SW 1271 (cell line): Measurements from ENCODE around the gene EOMES.

Source experiments
- DNase-seq, 2 experiments: peaks; one replicate each; lab custom pipeline; 2025; lab: John Stamatoyannopoulos, UW

The EOMES gene

DNA sequence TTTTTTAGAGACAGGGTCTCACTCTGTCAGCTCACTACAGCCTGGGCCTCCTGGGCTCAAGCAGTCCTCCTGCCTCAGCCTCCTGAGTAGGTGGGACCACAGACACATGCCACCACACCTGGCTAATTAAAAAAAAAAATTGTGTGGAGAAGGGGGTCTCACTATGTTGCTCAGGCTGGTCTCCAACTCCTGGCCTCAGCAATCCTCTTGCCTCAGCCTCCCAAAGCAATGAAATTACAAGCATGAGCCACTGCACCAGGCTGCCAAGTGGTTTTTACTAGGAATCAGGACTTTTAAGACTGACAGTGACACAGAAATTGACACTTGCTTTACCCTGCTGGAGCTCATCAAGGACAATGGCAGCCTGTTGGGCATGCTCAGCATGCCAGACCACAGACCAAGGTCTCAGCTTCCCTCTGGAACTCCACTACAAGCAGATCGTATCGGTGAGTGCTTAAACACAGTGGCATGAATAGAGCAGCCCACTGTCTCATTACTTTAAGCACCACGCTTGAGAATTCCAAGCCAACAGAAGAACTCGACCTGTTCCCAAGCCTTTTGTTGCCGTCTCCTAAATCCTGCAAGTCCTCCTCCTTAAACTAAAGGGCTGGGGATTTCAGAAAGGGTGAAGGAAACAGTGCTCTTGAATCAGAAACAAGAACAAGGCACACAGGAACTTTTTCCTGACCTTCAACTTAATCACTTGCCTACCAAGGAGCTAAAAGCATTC lies 41.4 kb downstream of the EOMES start:
- no peak for DNase-seq

DNA sequence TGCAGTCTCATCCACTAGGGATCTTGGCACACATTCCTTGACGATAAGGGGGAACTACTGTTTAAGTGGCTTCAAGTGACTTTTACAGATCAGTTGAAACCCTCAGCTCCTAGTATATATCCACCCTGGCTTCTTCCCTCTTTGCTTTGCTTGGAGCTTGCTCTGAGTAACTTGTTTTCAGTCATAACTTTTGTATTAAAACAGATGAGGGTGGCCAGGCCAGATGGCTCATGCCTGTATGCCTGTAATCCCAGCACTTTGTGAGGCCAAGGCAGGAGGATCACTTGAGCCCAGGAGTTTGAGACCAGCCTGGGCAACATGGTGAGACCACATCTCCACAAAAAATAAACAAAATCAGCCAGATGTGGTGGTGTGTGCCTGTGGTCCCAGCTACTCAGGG lies 42.4 kb downstream of the EOMES start:
- no peak for DNase-seq

DNA sequence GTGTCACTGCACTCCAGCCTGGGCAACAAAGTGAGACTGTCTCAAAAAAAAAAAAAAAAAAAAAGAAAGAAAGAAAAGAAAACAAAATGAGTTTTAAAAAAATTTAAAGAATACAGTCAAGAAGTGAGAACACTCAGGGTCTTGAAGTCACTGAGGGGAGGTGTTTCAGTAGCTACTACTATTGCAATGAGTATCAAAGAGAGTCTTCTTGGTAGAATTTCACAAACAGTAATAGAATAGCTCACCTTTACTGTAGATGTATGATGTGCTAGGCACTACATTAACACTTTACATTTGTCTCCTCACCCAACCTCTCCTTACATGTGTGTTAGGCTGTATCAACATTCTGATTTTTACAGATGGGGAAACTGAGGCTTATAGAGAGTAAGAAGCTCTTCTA lies 43.9 kb downstream of the EOMES start:
- no peak for DNase-seq

DNA sequence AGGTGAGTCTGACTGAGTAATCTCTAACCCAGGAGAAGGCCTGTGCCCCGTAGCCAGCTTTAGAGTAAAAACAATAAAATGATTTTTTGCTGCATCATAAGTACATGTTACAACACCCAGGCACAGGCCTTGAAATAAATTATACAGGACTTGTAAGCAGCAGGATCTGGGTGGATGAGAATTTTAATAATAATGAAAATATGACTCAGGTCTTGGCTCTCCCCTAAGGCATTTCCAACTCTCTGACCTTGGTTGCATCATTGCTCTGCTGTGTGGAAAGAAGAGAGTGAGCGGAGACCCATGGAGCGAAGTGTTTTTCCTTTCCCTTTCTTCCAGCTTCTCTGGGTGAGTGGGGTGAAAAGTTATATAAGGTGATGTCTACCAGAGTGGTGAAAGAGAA lies 44.6 kb downstream of the EOMES start:
- DNase-seq, result peak in 1 of 2 experiments; percentile 13

DNA sequence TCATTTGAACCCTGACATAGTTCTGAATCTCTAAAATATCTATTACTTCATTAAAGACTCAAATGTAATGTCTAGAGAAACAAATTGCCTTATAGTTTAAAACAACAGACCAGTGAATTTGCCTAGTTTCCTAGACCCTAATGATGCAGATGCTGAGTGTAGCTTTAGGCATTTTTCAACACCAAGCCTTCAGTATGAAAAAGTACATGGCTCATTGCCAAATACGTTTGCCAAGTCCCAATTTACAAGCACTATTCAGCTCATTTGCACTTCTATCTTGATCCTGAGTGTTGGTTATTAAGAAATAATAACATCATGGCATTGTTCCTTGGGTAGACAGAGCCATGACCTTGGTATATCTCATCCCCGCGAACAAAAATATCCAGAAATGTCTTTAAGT lies 46.8 kb downstream of the EOMES start:
- DNase-seq, result no peak

DNA sequence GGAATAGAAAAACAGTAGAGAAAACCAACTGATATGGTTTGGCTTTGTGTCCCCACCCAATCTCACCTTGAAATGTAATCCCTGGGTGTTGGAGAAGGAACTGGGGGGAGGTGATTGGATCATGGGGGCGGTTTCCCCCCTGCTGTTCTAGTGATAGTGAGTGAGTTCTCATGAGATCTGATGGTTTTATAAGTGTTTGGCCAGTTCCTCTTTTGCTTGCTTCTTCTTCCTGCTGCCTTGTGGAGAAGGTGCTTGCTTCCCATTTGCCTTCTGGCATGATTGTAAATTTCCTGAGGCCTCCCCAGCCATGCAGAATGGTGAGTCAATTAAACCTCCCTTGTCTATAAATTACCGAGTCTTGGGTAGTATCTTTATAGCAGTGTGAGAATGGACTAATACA lies 48.4 kb downstream of the EOMES start:
- no peak for DNase-seq

DNA sequence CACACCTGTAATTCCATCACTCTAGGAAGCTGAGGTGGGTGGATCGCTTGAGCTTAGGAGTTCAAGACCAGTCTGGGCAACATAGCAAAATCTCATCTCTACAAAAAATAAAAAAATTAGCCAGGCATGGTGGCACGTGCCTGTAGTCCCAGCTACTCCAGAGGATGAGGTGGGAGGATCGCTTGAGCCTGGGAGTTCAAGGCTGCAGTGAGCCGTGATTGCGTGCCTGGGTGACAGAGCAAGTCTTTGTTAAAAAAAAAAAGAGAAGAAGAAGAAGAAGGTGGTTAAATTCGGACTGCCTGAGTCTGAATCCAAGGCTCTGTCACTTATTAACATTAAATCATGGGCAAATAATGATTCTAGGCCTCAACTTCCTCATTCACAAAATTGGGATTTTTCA lies 51.0 kb downstream of the EOMES start:
- DNase-seq, result no peak

DNA sequence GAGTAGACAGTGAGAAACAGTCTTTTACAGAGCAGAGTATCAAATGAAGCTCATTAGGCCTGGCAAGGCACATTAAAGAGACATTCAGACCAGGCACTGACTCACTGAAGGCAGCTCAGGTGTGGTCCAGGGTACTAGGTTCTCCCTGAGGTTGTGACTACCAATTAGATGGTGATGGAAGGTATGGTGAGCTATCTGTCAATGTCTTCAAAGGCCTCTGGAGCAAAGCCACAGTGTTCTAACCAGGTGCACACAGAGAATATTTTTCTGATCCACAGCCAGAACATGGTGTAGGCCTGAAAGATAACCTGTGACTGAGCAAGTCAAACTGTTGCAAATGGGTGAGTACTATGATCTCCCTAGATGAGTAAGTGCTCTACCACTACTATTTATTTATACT lies 51.5 kb downstream of the EOMES start:
- DNase-seq, result no peak

DNA sequence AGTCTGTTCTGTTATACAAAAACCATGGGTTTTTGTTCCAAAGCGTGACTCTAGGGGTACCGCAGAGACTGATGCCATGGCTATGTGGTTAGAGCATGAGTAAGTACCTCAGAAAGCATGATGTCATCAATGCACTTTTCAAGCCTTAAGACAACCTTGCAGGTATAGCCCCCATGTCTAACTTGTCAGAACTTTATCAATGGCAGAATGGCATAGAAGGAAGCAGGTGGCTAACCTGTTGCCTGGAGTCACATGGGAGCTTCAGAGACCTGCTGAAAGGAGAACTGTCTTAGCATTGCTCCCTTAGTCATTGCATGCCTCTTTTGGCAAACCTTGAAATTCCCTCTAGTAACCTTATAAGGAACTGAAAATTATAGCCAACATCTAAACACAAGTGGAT lies 52.5 kb downstream of the EOMES start:
- DNase-seq, result no peak

DNA sequence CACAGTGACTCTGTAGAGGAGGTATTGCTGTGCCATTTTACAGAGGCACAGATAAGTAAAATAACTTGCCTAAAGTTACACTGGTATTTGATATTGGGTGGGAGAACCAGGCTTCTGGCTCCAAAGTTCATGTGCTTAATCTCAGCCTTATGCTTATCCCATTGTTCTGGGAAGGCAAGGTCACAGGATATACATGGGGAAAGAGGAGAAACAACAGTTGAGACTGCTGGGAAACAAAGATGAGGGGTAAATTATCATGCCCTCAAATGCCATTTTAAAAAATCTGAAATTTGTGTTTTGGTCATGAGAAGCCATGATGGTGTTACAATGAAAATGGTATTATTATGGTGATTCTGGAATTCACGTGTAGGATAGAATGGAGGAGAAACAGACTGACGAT lies 54.4 kb downstream of the EOMES start:
- no peak for DNase-seq

DNA sequence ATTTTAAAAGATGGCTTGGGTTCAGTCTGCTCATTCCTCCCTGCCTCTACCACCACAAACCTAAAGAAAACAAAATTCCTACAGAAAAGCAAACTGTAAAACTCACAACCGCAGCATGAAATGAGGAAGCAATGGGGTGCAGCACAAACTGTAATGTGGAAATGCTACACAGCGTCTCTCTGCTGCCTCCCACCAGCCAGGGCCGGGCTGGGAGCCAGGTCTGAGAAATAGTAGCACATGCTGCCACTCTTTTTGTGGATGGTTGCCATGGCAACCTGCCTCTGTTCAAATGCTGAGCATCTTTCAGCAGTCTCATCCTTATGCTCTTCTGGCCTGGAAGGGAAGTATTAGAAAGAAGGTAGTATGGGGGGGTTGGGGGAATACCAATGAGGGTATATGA lies 55.4 kb downstream of the EOMES start:
- no peak for DNase-seq

DNA sequence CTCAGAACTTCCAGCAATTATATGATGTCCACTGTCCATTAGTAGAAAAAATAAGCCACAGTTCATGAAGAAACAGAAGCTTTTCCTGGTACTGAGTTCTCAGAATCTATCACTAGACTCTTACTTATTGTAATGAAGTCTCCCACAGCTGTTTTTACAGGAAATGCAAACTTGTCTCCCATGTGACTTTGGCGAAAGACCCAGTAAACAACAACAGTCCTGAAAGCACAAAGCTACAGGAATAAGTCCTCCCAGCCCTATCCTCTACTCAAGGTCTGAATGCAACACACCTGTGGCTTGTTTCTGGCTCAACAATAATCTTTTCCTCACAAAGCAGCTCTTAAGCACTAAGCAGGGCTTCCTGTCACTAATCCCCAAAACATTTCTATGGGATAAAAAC lies 55.9 kb downstream of the EOMES start:
- DNase-seq, result no peak
